ENCODE results near the gene PARP11.

GRCh38 chr12:3790642-3791041 is 82.6 kb downstream of the PARP11 start:
- TF ChIP-seq, protein P1, sequence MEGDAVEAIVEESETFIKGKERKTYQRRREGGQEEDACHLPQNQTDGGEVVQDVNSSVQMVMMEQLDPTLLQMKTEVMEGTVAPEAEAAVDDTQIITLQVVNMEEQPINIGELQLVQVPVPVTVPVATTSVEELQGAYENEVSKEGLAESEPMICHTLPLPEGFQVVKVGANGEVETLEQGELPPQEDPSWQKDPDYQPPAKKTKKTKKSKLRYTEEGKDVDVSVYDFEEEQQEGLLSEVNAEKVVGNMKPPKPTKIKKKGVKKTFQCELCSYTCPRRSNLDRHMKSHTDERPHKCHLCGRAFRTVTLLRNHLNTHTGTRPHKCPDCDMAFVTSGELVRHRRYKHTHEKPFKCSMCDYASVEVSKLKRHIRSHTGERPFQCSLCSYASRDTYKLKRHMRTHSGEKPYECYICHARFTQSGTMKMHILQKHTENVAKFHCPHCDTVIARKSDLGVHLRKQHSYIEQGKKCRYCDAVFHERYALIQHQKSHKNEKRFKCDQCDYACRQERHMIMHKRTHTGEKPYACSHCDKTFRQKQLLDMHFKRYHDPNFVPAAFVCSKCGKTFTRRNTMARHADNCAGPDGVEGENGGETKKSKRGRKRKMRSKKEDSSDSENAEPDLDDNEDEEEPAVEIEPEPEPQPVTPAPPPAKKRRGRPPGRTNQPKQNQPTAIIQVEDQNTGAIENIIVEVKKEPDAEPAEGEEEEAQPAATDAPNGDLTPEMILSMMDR (IDR thresholded peaks at IDR 0.05) = no peak
- no peak for TF ChIP-seq EZH2 (IDR thresholded peaks at IDR 0.05; ENCODE audit: borderline replicate concordance, insufficient read depth, low read depth, low read length, poor library complexity, severe bottlenecking)
